Muscle of leg (tissue), 11 donors: ENCODE data around the gene FYCO1. TPM values are rescaled to one million over a fixed set of nuclear protein-coding genes. Genes with fewer than 3 reads are reported as not detected.

Experiments
- DNase-seq: peaks from one replicate; pipeline ENCODE4 v3.0.0; 2013
- H3K27ac ChIP-seq: one replicate; pipeline ENCODE4 v1.5.1; 2013; ENCODE audit warnings: mild to moderate bottlenecking, low read length, control low read depth
- H3K27me3 ChIP-seq: one replicate; pipeline ENCODE4 v1.6.1; 2013; ENCODE audit warnings: low read length; ENCODE audit not compliant: control insufficient read depth, insufficient read depth
- H3K36me3 ChIP-seq: one replicate; pipeline ENCODE4 v1.6.1; 2013; ENCODE audit warnings: low read length; ENCODE audit not compliant: control insufficient read depth, insufficient read depth
- H3K4me1 ChIP-seq: one replicate; pipeline ENCODE4 v1.6.1; 2013; ENCODE audit warnings: low read length; ENCODE audit not compliant: control insufficient read depth, insufficient read depth
- H3K4me3 ChIP-seq: one replicate; pipeline ENCODE4 v1.5.1; 2013; ENCODE audit warnings: low read length, control low read depth
- H3K9me3 ChIP-seq: replicated peaks from 2 replicates; pipeline ENCODE4 v1.6.1; 2013; ENCODE audit warnings: low read depth, low read length; ENCODE audit not compliant: control insufficient read depth
- WGBS: methylation state at CpG from one replicate; pipeline ENCODE4 v1.1.5; 2013; ENCODE audit warnings: missing lambda C conversion rate; ENCODE audit not compliant: insufficient coverage; 5-methylcytosine and 5-hydroxymethylcytosine counted together
- polyA plus RNA-seq, 8 donors: library from polyadenylated mRNA; unstranded; fragments of 120-200 nt; gene quantifications; one replicate each; pipeline versions ENCODE4 v1.2.1 to v1.2.3, GENCODE V29; 2013; ENCODE audit warnings: inconsistent platforms in 1 of 8, low replicate concordance in 1 of 8; ENCODE audit not compliant: insufficient read length in 8 of 8, insufficient read depth in 1 of 8
- total RNA-seq: library from RNA; stranded (reverse); fragments of 120-200 nt; gene quantifications from one replicate; pipeline ENCODE4 v1.2.4, GENCODE V29; 2013

FYCO1 gene
- total and polyA plus RNA-seq, 9 donors = 18.6 to 33.6 (median 25.4) TPM

- H3K36me3 ChIP-seq = peaks cover 68% of the 10 kb centered on the region
- no peak overlapping the region for H3K27ac ChIP-seq
- no peaks in the 10 kb centered on the region for H3K27me3 ChIP-seq
- peak; percentile 63 for DNase-seq
- H3K4me3 ChIP-seq = no peak overlapping the region
- H3K9me3 ChIP-seq = no peaks in the 10 kb centered on the region
- peaks cover 35% of the 10 kb centered on the region for H3K4me1 ChIP-seq
- 72% methylated on average over 16 of the region's 16 CpGs for WGBS
These were observed 28.5 kb downstream of the FYCO1 start for GRCh38 chr3:45966950-45967640.

- WGBS = 44% methylated on average over 17 of the region's 17 CpGs
- DNase-seq = peak; percentile 84
- Histone ChIP-seq H3K36me3 (peaks cover 73% of the 10 kb centered on the region), H3K27ac (no peak overlapping the region), H3K4me3 (no peak overlapping the region), H3K27me3 (no peaks in the 10 kb centered on the region), H3K4me1 (peaks cover 35% of the 10 kb centered on the region), H3K9me3 (no peaks in the 10 kb centered on the region)
These were observed 29.2 kb downstream of the FYCO1 start for GRCh38 chr3:45966371-45966791.

GRCh38 chr3:45965653-45966052, 30.0 kb downstream of the FYCO1 start:
- Histone ChIP-seq H3K36me3 (peaks cover 80% of the 10 kb centered on the region), H3K4me3 (no peak overlapping the region), H3K27me3 (no peaks in the 10 kb centered on the region), H3K4me1 (peaks cover 35% of the 10 kb centered on the region), H3K9me3 (no peaks in the 10 kb centered on the region), H3K27ac (no peak overlapping the region)
- 71% methylated on average over 2 of the region's 4 CpGs for WGBS
- DNase-seq = no peak

- H3K27ac ChIP-seq = no peak overlapping the region
- no peak for DNase-seq
- no peaks in the 10 kb centered on the region for H3K9me3 ChIP-seq
- H3K27me3 ChIP-seq = no peaks in the 10 kb centered on the region
- H3K4me3 ChIP-seq = no peak overlapping the region
- H3K36me3 ChIP-seq = peaks cover 84% of the 10 kb centered on the region
- peaks cover 35% of the 10 kb centered on the region for H3K4me1 ChIP-seq
- WGBS = 83% methylated on average over 4 of the region's 4 CpGs
These were observed 30.4 kb downstream of the FYCO1 start for GRCh38 chr3:45965253-45965652.

GRCh38 chr3:45964139-45964538, 31.5 kb downstream of the FYCO1 start:
- Histone ChIP-seq H3K27ac (no peak overlapping the region), H3K9me3 (no peaks in the 10 kb centered on the region), H3K36me3 (peaks cover 87% of the 10 kb centered on the region), H3K4me3 (no peak overlapping the region), H3K4me1 (peaks cover 35% of the 10 kb centered on the region), H3K27me3 (no peaks in the 10 kb centered on the region)
- no peak for DNase-seq
- 91% methylated on average over 8 of the region's 8 CpGs for WGBS

- Histone ChIP-seq H3K9me3 (no peaks in the 10 kb centered on the region), H3K4me3 (no peak overlapping the region), H3K36me3 (peaks cover 89% of the 10 kb centered on the region), H3K4me1 (peaks cover 17% of the 10 kb centered on the region), H3K27me3 (no peaks in the 10 kb centered on the region), H3K27ac (no peak overlapping the region)
- DNase-seq = no peak
- 88% methylated on average over 2 of the region's 5 CpGs for WGBS
These were observed 33.6 kb downstream of the FYCO1 start for GRCh38 chr3:45962033-45962432.

GRCh38 chr3:45960289-45960688, 35.3 kb downstream of the FYCO1 start:
- H3K9me3 ChIP-seq = no peaks in the 10 kb centered on the region
- DNase-seq = no peak
- H3K4me3 ChIP-seq = no peak overlapping the region
- peaks cover 2% of the 10 kb centered on the region for H3K4me1 ChIP-seq
- H3K27ac ChIP-seq = no peak overlapping the region
- 80% methylated on average over 2 of the region's 2 CpGs for WGBS
- no peaks in the 10 kb centered on the region for H3K27me3 ChIP-seq
- peaks cover 82% of the 10 kb centered on the region for H3K36me3 ChIP-seq

- no peak overlapping the region for H3K27ac ChIP-seq
- no peaks in the 10 kb centered on the region for H3K27me3 ChIP-seq
- H3K36me3 ChIP-seq = peaks cover 82% of the 10 kb centered on the region
- no peaks in the 10 kb centered on the region for H3K4me1 ChIP-seq
- no peaks in the 10 kb centered on the region for H3K9me3 ChIP-seq
- WGBS = 97% methylated on average over 6 of the region's 7 CpGs
- no peak for DNase-seq
- no peak overlapping the region for H3K4me3 ChIP-seq
These were observed 36.4 kb downstream of the FYCO1 start for GRCh38 chr3:45959201-45959600.

GRCh38 chr3:45958321-45958791, 37.3 kb downstream of the FYCO1 start:
- 92% methylated on average over 5 of the region's 6 CpGs for WGBS
- H3K27ac ChIP-seq = no peak overlapping the region
- H3K9me3 ChIP-seq = no peaks in the 10 kb centered on the region
- no peaks in the 10 kb centered on the region for H3K4me1 ChIP-seq
- H3K36me3 ChIP-seq = peaks cover 82% of the 10 kb centered on the region
- no peak for DNase-seq
- no peak overlapping the region for H3K4me3 ChIP-seq
- H3K27me3 ChIP-seq = no peaks in the 10 kb centered on the region

- Histone ChIP-seq H3K27me3 (no peaks in the 10 kb centered on the region), H3K4me3 (no peak overlapping the region), H3K27ac (no peak overlapping the region), H3K4me1 (no peaks in the 10 kb centered on the region), H3K9me3 (no peaks in the 10 kb centered on the region), H3K36me3 (peaks cover 87% of the 10 kb centered on the region)
- no peak for DNase-seq
- 59% methylated on average over 2 of the region's 5 CpGs for WGBS
These were observed 38.0 kb downstream of the FYCO1 start for GRCh38 chr3:45957586-45957985.
